Activated naive CD8-positive, alpha-beta T cell treated with anti-CD3 and anti-CD28 coated beads, Interleukin-2, amount 10 ng/mL, durations not matched to agents 7 days and 5 days (primary cell): ENCODE data around the gene CEP162. TPM values are rescaled to one million over a fixed set of nuclear protein-coding genes. Genes with fewer than 3 reads are reported as not detected.

Experiments used
- ATAC-seq: fragments of 150-1000 bp; cut with Tn5 transposase; one replicate; pipeline ENCODE4 v1.10.0; 2021; ENCODE audit warnings: low read depth, moderate library complexity
- POLR2A ChIA-PET: fragments of 350-600 bp; sonication (Branson Sonifier 250); formaldehyde crosslinking; loops from one replicate; lab custom pipeline; 2021; ENCODE audit warnings: antibody characterized with exemption; lab: Charles Lee
- DNase-seq: peaks from one replicate; pipeline ENCODE4 v3.0.0; 2021
- H3K27ac Mint-ChIP-seq: one replicate; pipeline ENCODE4 v1.8.0; 2022; ENCODE audit warnings: mild to moderate bottlenecking, mixed read lengths
- H3K27me3 Mint-ChIP-seq: one replicate; pipeline ENCODE4 v1.8.0; 2022; ENCODE audit warnings: mild to moderate bottlenecking, moderate library complexity, mixed read lengths
- H3K36me3 Mint-ChIP-seq: one replicate; pipeline ENCODE4 v1.8.0; 2021; ENCODE audit warnings: mild to moderate bottlenecking, mixed read lengths
- H3K4me1 Mint-ChIP-seq: one replicate; pipeline ENCODE4 v1.8.0; 2021; ENCODE audit warnings: mixed read lengths
- H3K4me3 Mint-ChIP-seq: one replicate; pipeline ENCODE4 v1.8.0; 2022; ENCODE audit warnings: mild to moderate bottlenecking, moderate library complexity, mixed read lengths
- H3K9me3 Mint-ChIP-seq: one replicate; pipeline ENCODE4 v1.8.0; 2021; ENCODE audit warnings: mixed read lengths
- total RNA-seq, 2 experiments: library from RNA; stranded (reverse); gene quantifications; one replicate each; pipeline ENCODE4 v1.2.3, GENCODE V29; 2021

The CEP162 gene
- 1 to 10 TPM; 8.3 to 9.4 TPM for total RNA-seq

- Mint-ChIP-seq H3K9me3 (no peaks in the 10 kb centered on the region), H3K36me3 (peaks cover 2% of the 10 kb centered on the region), H3K4me1 (peaks cover 15% of the 10 kb centered on the region), H3K27me3 (peaks cover 8% of the 10 kb centered on the region), H3K4me3 (peak within 1 kb of the TSS; percentile 93), H3K27ac (peak within 1 kb of the TSS; percentile 84)
- POLR2A ChIA-PET = interaction anchor here (1.3 to 2.0 kb wide), 2 partner anchors 368 to 1451 kb away, joined by 4 to 9 read pairs; partner anchors contain the start of gene CYB5R4
- ATAC-seq (peak; percentile 93), DNase-seq (peak; percentile 90)
These were observed at the start of gene CEP162 for GRCh38 chr6:84227434-84228197. TSS of gene CEP162 (minus strand) at chr6:84227643. CDS start at chr6:84226393, 1,250 bp downstream.

- Mint-ChIP-seq H3K27me3 (peaks cover 7% of the 10 kb centered on the region), H3K36me3 (no peaks in the 10 kb centered on the region), H3K9me3 (no peaks in the 10 kb centered on the region), H3K4me1 (no peaks in the 10 kb centered on the region), H3K27ac (no peak overlapping the region), H3K4me3 (no peak overlapping the region)
- POLR2A ChIA-PET = no interaction called here
- DNase-seq (no peak), ATAC-seq (no peak)
These were observed 47.4 kb upstream of the CEP162 start for GRCh38 chr6:84274856-84275255.

- H3K27ac Mint-ChIP-seq = no peak overlapping the region
- POLR2A ChIA-PET = no interaction called here
- peaks cover 7% of the 10 kb centered on the region for H3K27me3 Mint-ChIP-seq
- no peaks in the 10 kb centered on the region for H3K36me3 Mint-ChIP-seq
- no peak for DNase-seq
- no peak overlapping the region for H3K4me3 Mint-ChIP-seq
- H3K4me1 Mint-ChIP-seq = no peaks in the 10 kb centered on the region
- H3K9me3 Mint-ChIP-seq = no peaks in the 10 kb centered on the region
- no peak for ATAC-seq
These were observed 45.8 kb upstream of the CEP162 start for GRCh38 chr6:84273048-84273809.

GRCh38 chr6:84272298-84272697 is 44.9 kb upstream of the CEP162 start:
- no peak overlapping the region for H3K4me3 Mint-ChIP-seq
- no peaks in the 10 kb centered on the region for H3K9me3 Mint-ChIP-seq
- POLR2A ChIA-PET = no interaction called here
- no peaks in the 10 kb centered on the region for H3K36me3 Mint-ChIP-seq
- no peak for DNase-seq
- H3K4me1 Mint-ChIP-seq = no peaks in the 10 kb centered on the region
- H3K27me3 Mint-ChIP-seq = peaks cover 6% of the 10 kb centered on the region
- ATAC-seq = no peak
- H3K27ac Mint-ChIP-seq = no peak overlapping the region

GRCh38 chr6:84271061-84271716 is 43.7 kb upstream of the CEP162 start:
- no peak for ATAC-seq
- no peak for DNase-seq
- Mint-ChIP-seq H3K4me1 (no peaks in the 10 kb centered on the region), H3K4me3 (no peak overlapping the region), H3K27me3 (peaks cover 2% of the 10 kb centered on the region), H3K27ac (no peak overlapping the region), H3K9me3 (no peaks in the 10 kb centered on the region), H3K36me3 (no peaks in the 10 kb centered on the region)
- POLR2A ChIA-PET = no interaction called here

- Mint-ChIP-seq H3K9me3 (no peaks in the 10 kb centered on the region), H3K4me3 (no peak overlapping the region), H3K36me3 (no peaks in the 10 kb centered on the region), H3K27ac (no peak overlapping the region), H3K4me1 (no peaks in the 10 kb centered on the region), H3K27me3 (peaks cover 5% of the 10 kb centered on the region)
- POLR2A ChIA-PET = no interaction called here
- no peak for DNase-seq
- no peak for ATAC-seq
These were observed 42.7 kb upstream of the CEP162 start for GRCh38 chr6:84269947-84270733.

- ATAC-seq (no peak), DNase-seq (no peak)
- POLR2A ChIA-PET = no interaction called here
- H3K27ac Mint-ChIP-seq = no peak overlapping the region
- no peaks in the 10 kb centered on the region for H3K9me3 Mint-ChIP-seq
- H3K27me3 Mint-ChIP-seq = peaks cover 5% of the 10 kb centered on the region
- H3K36me3 Mint-ChIP-seq = no peaks in the 10 kb centered on the region
- no peaks in the 10 kb centered on the region for H3K4me1 Mint-ChIP-seq
- no peak overlapping the region for H3K4me3 Mint-ChIP-seq
These were observed 41.3 kb upstream of the CEP162 start for GRCh38 chr6:84268781-84269180.

GRCh38 chr6:84263557-84263956 is 36.1 kb upstream of the CEP162 start:
- H3K36me3 Mint-ChIP-seq = no peaks in the 10 kb centered on the region
- peaks cover 6% of the 10 kb centered on the region for H3K27me3 Mint-ChIP-seq
- no peaks in the 10 kb centered on the region for H3K9me3 Mint-ChIP-seq
- ATAC-seq = no peak
- H3K27ac Mint-ChIP-seq = no peak overlapping the region
- DNase-seq = no peak
- no peak overlapping the region for H3K4me3 Mint-ChIP-seq
- POLR2A ChIA-PET = no interaction called here
- no peaks in the 10 kb centered on the region for H3K4me1 Mint-ChIP-seq

GRCh38 chr6:84260926-84261325 is 33.5 kb upstream of the CEP162 start:
- Mint-ChIP-seq H3K4me1 (no peaks in the 10 kb centered on the region), H3K27ac (no peak overlapping the region), H3K9me3 (no peaks in the 10 kb centered on the region), H3K4me3 (no peak overlapping the region), H3K36me3 (no peaks in the 10 kb centered on the region), H3K27me3 (peaks cover 8% of the 10 kb centered on the region)
- DNase-seq (no peak), ATAC-seq (no peak)
- POLR2A ChIA-PET = no interaction called here

GRCh38 chr6:84260196-84260595 is 32.8 kb upstream of the CEP162 start:
- Mint-ChIP-seq H3K27me3 (peaks cover 6% of the 10 kb centered on the region), H3K4me1 (no peaks in the 10 kb centered on the region), H3K27ac (no peak overlapping the region), H3K9me3 (no peaks in the 10 kb centered on the region), H3K36me3 (no peaks in the 10 kb centered on the region), H3K4me3 (no peak overlapping the region)
- ATAC-seq (no peak), DNase-seq (no peak)
- POLR2A ChIA-PET = no interaction called here

GRCh38 chr6:84258866-84259265 is 31.4 kb upstream of the CEP162 start:
- H3K9me3 Mint-ChIP-seq = no peaks in the 10 kb centered on the region
- POLR2A ChIA-PET = no interaction called here
- no peaks in the 10 kb centered on the region for H3K4me1 Mint-ChIP-seq
- no peaks in the 10 kb centered on the region for H3K36me3 Mint-ChIP-seq
- DNase-seq (no peak), ATAC-seq (no peak)
- H3K27me3 Mint-ChIP-seq = peaks cover 5% of the 10 kb centered on the region
- no peak overlapping the region for H3K27ac Mint-ChIP-seq
- H3K4me3 Mint-ChIP-seq = no peak overlapping the region

GRCh38 chr6:84258268-84258667 is 30.8 kb upstream of the CEP162 start:
- Mint-ChIP-seq H3K4me1 (no peaks in the 10 kb centered on the region), H3K36me3 (no peaks in the 10 kb centered on the region), H3K9me3 (no peaks in the 10 kb centered on the region), H3K27ac (no peak overlapping the region), H3K27me3 (peaks cover 5% of the 10 kb centered on the region), H3K4me3 (no peak overlapping the region)
- ATAC-seq (no peak), DNase-seq (no peak)
- POLR2A ChIA-PET = no interaction called here

GRCh38 chr6:84255641-84256040 is 28.2 kb upstream of the CEP162 start:
- DNase-seq (no peak), ATAC-seq (no peak)
- Mint-ChIP-seq H3K27me3 (peaks cover 4% of the 10 kb centered on the region), H3K4me3 (no peak overlapping the region), H3K9me3 (no peaks in the 10 kb centered on the region), H3K36me3 (no peaks in the 10 kb centered on the region), H3K4me1 (no peaks in the 10 kb centered on the region), H3K27ac (no peak overlapping the region)
- POLR2A ChIA-PET = no interaction called here
